ENCODE results near the gene ELOVL6.

- TF ChIP-seq POLR2AphosphoS5 (IDR thresholded peaks at IDR 0.05; ENCODE audit: low read length) (no peak), ATF2 (IDR thresholded peaks at IDR 0.05; ENCODE audit: low read length) (no peak), EP300 (IDR thresholded peaks at IDR 0.05; ENCODE audit: borderline replicate concordance in 1 of 2, control insufficient read depth in 1 of 2, low read depth in 2 of 2, low read length in 2 of 2) (no peak), RFX5 (IDR thresholded peaks at IDR 0.05; ENCODE audit: low read depth, low read length) (no peak)
Measured at GRCh38 chr4:110022457-110022856, 176.0 kb downstream of the ELOVL6 start.
